HG03175 (cell line): Measurements from ENCODE around the gene MEPE.

Experiments used
- ATAC-seq: cut with Tn5 transposase; IDR thresholded peaks from one replicate; pipeline ENCODE4 v1.9.1; 2021; ENCODE audit warnings: mild to moderate bottlenecking, moderate library complexity; ENCODE audit not compliant: unreplicated experiment

MEPE gene

GRCh38 chr4:87840149-87840548 lies 7.4 kb downstream of the MEPE start:
- ATAC-seq = no peak

GRCh38 chr4:87843936-87844335 lies 11.2 kb downstream of the MEPE start:
- ATAC-seq = no peak

- no peak for ATAC-seq
Observed at GRCh38 chr4:87844452-87844851, 11.7 kb downstream of the MEPE start.

- ATAC-seq = no peak
Observed at GRCh38 chr4:87846226-87846625, 13.5 kb downstream of the MEPE start.

GRCh38 chr4:87848622-87849351 lies 16.0 kb downstream of the MEPE start:
- peak; percentile 91 for ATAC-seq

- no peak for ATAC-seq
Observed at GRCh38 chr4:87849612-87850011, 16.8 kb downstream of the MEPE start.

- ATAC-seq = no peak
Observed at GRCh38 chr4:87851332-87851731, 18.6 kb downstream of the MEPE start.

- ATAC-seq = no peak
Observed at GRCh38 chr4:87851953-87852352, 19.2 kb downstream of the MEPE start.

- ATAC-seq = no peak
Observed at GRCh38 chr4:87853108-87853507, 20.3 kb downstream of the MEPE start.

GRCh38 chr4:87853891-87854290 lies 21.1 kb downstream of the MEPE start:
- ATAC-seq = no peak

GRCh38 chr4:87855559-87855958 lies 22.8 kb downstream of the MEPE start:
- ATAC-seq = no peak

- ATAC-seq = no peak
Observed at GRCh38 chr4:87856816-87857215, 24.0 kb downstream of the MEPE start.

- ATAC-seq = no peak
Observed at GRCh38 chr4:87857789-87858188, 25.0 kb downstream of the MEPE start.

GRCh38 chr4:87862236-87862635 lies 29.5 kb downstream of the MEPE start:
- no peak for ATAC-seq

GRCh38 chr4:87863486-87863885 lies 30.7 kb downstream of the MEPE start:
- no peak for ATAC-seq

- no peak for ATAC-seq
Observed at GRCh38 chr4:87864321-87864720, 31.6 kb downstream of the MEPE start.

GRCh38 chr4:87865288-87865687 lies 32.5 kb downstream of the MEPE start:
- ATAC-seq = no peak

- no peak for ATAC-seq
Observed at GRCh38 chr4:87865960-87866598, 33.3 kb downstream of the MEPE start.

- no peak for ATAC-seq
Observed at GRCh38 chr4:87868522-87868921, 35.8 kb downstream of the MEPE start.

GRCh38 chr4:87872028-87872427 lies 39.3 kb downstream of the MEPE start:
- ATAC-seq = no peak

- no peak for ATAC-seq
Observed at GRCh38 chr4:87875191-87875590, 42.4 kb downstream of the MEPE start.

GRCh38 chr4:87880106-87880505 lies 47.3 kb downstream of the MEPE start:
- ATAC-seq = no peak

- ATAC-seq = no peak
Observed at GRCh38 chr4:87881115-87881514, 48.3 kb downstream of the MEPE start.
